Measurements from ENCODE around the gene CAPN11.
"Not testable (repeated sequence)": the region's sequence is repeated elsewhere in the genome, so short reads cannot be mapped to it uniquely, and the experiment has no call there.

CAPN11 gene

DNA sequence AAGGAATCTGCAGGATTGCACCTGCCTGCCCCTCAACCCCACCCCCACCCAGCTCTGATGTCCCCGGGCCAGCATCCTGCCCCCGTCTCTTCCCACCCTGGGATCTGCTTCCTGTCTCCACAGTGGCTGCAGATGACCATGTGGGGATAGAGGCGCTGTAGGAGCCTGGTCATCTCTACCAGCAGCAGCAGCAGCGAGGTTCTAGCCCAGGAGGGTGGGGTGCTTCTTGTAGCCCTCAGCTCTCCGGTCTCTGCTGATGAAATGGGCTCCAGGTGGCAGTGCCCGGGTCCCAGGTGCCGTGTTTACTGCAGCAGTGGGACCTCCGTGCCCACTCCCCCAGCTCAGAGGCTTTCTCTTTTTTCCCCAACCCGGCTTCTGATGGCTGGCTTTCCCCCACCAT is 25.2 kb downstream of the CAPN11 start:
- H3F3A ChIP-seq (ENCODE audit: insufficient read depth) = no peaks in the 10 kb centered on the region
- H3K4me3 ChIP-seq (ENCODE audit: insufficient read depth, low read length, poor library complexity, severe bottlenecking) = no peak overlapping the region
- no peaks in the 10 kb centered on the region for H3K27me3 ChIP-seq (ENCODE audit: low read length)
- no peaks in the 10 kb centered on the region for H3K9me3 ChIP-seq (ENCODE audit: insufficient read depth, low read length)
- no peaks in the 10 kb centered on the region for H4K20me1 ChIP-seq (ENCODE audit: low read depth, low read length)
- H3K9me2 ChIP-seq (replicated peaks; ENCODE audit: insufficient read depth, low read length) = no peaks in the 10 kb centered on the region
- H3K4me2 ChIP-seq (ENCODE audit: low read depth, low read length, poor library complexity, severe bottlenecking) = no peak overlapping the region
- no peak overlapping the region for H3K27ac ChIP-seq (ENCODE audit: low read depth, low read length)
- H3K79me2 ChIP-seq (ENCODE audit: insufficient read depth, low read length) = no peaks in the 10 kb centered on the region
- H3K9ac ChIP-seq (ENCODE audit: low read length) = no peak overlapping the region
- H2AFZ ChIP-seq (ENCODE audit: low read depth, low read length, severe bottlenecking) = no peak overlapping the region
- TF ChIP-seq, protein P1, sequence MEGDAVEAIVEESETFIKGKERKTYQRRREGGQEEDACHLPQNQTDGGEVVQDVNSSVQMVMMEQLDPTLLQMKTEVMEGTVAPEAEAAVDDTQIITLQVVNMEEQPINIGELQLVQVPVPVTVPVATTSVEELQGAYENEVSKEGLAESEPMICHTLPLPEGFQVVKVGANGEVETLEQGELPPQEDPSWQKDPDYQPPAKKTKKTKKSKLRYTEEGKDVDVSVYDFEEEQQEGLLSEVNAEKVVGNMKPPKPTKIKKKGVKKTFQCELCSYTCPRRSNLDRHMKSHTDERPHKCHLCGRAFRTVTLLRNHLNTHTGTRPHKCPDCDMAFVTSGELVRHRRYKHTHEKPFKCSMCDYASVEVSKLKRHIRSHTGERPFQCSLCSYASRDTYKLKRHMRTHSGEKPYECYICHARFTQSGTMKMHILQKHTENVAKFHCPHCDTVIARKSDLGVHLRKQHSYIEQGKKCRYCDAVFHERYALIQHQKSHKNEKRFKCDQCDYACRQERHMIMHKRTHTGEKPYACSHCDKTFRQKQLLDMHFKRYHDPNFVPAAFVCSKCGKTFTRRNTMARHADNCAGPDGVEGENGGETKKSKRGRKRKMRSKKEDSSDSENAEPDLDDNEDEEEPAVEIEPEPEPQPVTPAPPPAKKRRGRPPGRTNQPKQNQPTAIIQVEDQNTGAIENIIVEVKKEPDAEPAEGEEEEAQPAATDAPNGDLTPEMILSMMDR (IDR thresholded peaks at IDR 0.05; ENCODE audit: insufficient read depth, low read length, poor library complexity, severe bottlenecking) = no peak
- no peak for TF ChIP-seq EZH2phosphoT487 (conservative IDR thresholded peaks at IDR 0.05; ENCODE audit: low read length)
- no peaks in the 10 kb centered on the region for H3K36me3 ChIP-seq (ENCODE audit: low read length)

DNA sequence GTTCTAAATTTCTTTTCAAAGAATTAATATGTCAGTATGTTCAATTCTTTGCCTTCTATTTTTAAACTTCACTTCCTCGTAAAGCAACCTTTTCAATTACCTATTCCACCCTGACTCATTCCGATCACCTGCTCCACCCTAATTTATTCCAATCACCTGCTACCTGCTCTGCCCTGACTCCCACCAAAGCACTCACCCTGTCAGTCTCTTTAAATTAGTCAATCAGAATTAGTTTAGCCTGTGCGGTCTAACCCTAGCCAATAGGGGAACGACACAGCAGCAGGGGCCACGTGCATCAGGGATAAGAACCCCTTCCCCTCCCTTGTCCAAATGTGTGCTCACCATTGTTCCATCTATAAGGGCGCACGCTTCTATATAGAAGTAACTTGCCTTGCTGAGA is 26.7 kb downstream of the CAPN11 start:
- H2AFZ ChIP-seq (ENCODE audit: low read depth, low read length, severe bottlenecking); H3K27me3 ChIP-seq (ENCODE audit: low read length); H3K36me3 ChIP-seq (ENCODE audit: low read length); H3K9ac ChIP-seq (ENCODE audit: low read length); H3K4me2 ChIP-seq (ENCODE audit: low read depth, low read length, poor library complexity, severe bottlenecking); H3K4me3 ChIP-seq (ENCODE audit: insufficient read depth, low read length, poor library complexity, severe bottlenecking); H3K9me2 ChIP-seq (replicated peaks; ENCODE audit: insufficient read depth, low read length); H3K9me3 ChIP-seq (ENCODE audit: insufficient read depth, low read length); H3K27ac ChIP-seq (ENCODE audit: low read depth, low read length); H3K79me2 ChIP-seq (ENCODE audit: insufficient read depth, low read length); H3F3A ChIP-seq (ENCODE audit: insufficient read depth); H4K20me1 ChIP-seq (ENCODE audit: low read depth, low read length): not testable (repeated sequence)

DNA sequence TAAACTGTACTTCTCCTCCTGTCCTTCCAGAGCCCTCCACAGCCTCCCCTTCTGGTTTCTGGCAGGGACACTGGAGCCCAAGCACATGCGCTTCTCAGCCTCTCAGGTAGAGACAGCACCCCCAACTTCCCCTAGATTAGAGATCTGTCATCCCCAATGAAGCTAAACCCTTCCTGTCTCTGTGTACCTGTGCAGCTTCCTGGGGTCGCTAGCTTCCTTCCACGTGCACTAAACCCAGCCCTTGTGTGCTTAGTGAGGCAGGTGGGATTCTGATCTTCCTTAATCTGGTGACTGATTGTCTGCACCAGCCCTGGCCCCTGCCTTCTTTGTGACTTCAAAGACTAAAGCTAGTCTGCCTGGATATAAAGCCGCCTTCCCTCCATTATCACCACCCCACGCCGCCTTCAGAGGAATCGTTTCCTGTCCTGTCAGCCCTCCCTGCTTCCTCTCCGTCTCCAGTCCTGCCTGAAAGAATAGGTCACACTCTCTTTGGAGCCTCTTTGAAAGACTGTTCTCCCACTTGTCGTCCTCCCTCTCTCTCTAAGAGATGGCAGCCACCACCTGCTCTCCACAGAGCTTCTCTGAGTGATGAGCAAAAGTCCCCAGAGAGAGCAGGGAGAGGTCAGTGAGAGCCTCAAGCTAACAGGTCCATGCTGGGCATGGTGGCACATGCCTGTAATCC is 27.5 kb downstream of the CAPN11 start:
- no peak overlapping the region for H3K4me2 ChIP-seq (ENCODE audit: low read depth, low read length, poor library complexity, severe bottlenecking)
- H3K9ac ChIP-seq (ENCODE audit: low read length) = no peak overlapping the region
- TF ChIP-seq, protein P1 (IDR thresholded peaks at IDR 0.05; ENCODE audit: insufficient read depth, low read length, poor library complexity, severe bottlenecking) = no peak
- TF ChIP-seq EZH2phosphoT487 (conservative IDR thresholded peaks at IDR 0.05; ENCODE audit: low read length) = no peak
- H3K36me3 ChIP-seq (ENCODE audit: low read length) = no peaks in the 10 kb centered on the region
- no peaks in the 10 kb centered on the region for H3K27me3 ChIP-seq (ENCODE audit: low read length)
- no peaks in the 10 kb centered on the region for H3K79me2 ChIP-seq (ENCODE audit: insufficient read depth, low read length)
- no peak overlapping the region for H3K27ac ChIP-seq (ENCODE audit: low read depth, low read length)
- H3F3A ChIP-seq (ENCODE audit: insufficient read depth) = no peaks in the 10 kb centered on the region
- no peaks in the 10 kb centered on the region for H3K9me3 ChIP-seq (ENCODE audit: insufficient read depth, low read length)
- H4K20me1 ChIP-seq (ENCODE audit: low read depth, low read length) = no peaks in the 10 kb centered on the region
- H3K4me3 ChIP-seq (ENCODE audit: insufficient read depth, low read length, poor library complexity, severe bottlenecking) = no peak overlapping the region
- H3K9me2 ChIP-seq (replicated peaks; ENCODE audit: insufficient read depth, low read length) = no peaks in the 10 kb centered on the region
- no peak overlapping the region for H2AFZ ChIP-seq (ENCODE audit: low read depth, low read length, severe bottlenecking)

DNA sequence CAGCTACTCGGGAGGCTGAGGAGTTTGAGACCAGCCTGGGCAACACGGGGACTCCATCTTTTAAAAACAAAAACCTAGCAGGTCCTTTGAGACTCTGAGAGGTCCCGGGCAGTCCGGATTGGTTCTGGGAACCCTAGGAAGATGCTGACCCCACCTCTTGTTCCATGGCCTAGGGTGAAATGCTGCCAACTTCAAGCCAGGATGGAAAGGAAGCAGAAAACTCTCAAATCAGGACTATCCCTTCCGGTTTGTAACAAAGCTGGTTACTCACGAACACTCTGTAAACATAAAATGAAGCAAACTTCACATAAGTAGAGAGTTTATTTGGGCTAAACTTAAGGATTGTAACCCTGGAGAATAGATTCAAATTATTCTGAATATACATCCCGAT is 28.0 kb downstream of the CAPN11 start:
- Histone ChIP-seq H2AFZ (ENCODE audit: low read depth, low read length, severe bottlenecking) (no peak overlapping the region), H3K27ac (ENCODE audit: low read depth, low read length) (no peak overlapping the region), H3K27me3 (ENCODE audit: low read length) (no peaks in the 10 kb centered on the region)

More for the DNA sequence above, 28.0 kb downstream of the CAPN11 start:
- TF ChIP-seq, protein P1 (IDR thresholded peaks at IDR 0.05; ENCODE audit: insufficient read depth, low read length, poor library complexity, severe bottlenecking) = no peak
- no peak for TF ChIP-seq EZH2phosphoT487 (conservative IDR thresholded peaks at IDR 0.05; ENCODE audit: low read length)
- Histone ChIP-seq H4K20me1 (ENCODE audit: low read depth, low read length) (no peaks in the 10 kb centered on the region), H3K36me3 (ENCODE audit: low read length) (no peaks in the 10 kb centered on the region), H3K9me3 (ENCODE audit: insufficient read depth, low read length) (no peaks in the 10 kb centered on the region), H3K4me2 (ENCODE audit: low read depth, low read length, poor library complexity, severe bottlenecking) (no peak overlapping the region), H3K79me2 (ENCODE audit: insufficient read depth, low read length) (no peaks in the 10 kb centered on the region), H3K9me2 (replicated peaks; ENCODE audit: insufficient read depth, low read length) (no peaks in the 10 kb centered on the region), H3K9ac (ENCODE audit: low read length) (no peak overlapping the region), H3K4me3 (ENCODE audit: insufficient read depth, low read length, poor library complexity, severe bottlenecking) (no peak overlapping the region), H3F3A (ENCODE audit: insufficient read depth) (no peaks in the 10 kb centered on the region)

Measured in SU-DHL-6 (cell line).